HepG2 (cell line): ENCODE results near the gene YEATS4. TPM values are rescaled to one million over a fixed set of nuclear protein-coding genes. Genes with fewer than 3 reads are reported as not detected.

ENCODE experiments used
- AGO1 ChIP-seq: fragments of 200-400 bp; formaldehyde crosslinking; IDR thresholded peaks from 2 replicates; pipeline ENCODE4 v1.6.1; 2017; ENCODE audit warnings: mild to moderate bottlenecking, low read depth, low read length, moderate library complexity; ENCODE audit not compliant: poor library complexity, severe bottlenecking
- CREB1 ChIP-seq, 2 experiments: fragments of 450-650 bp in 1 of 2; IDR thresholded peaks; 2 replicates each; pipeline ENCODE4 v1.6.1; 2016 to 2017; ENCODE audit warnings: control low read depth in 1 of 2, mild to moderate bottlenecking in 1 of 2, missing compliant biosample characterization in 1 of 2, missing genetic modification characterization in 1 of 2
- MXD3 ChIP-seq: IDR thresholded peaks from 2 replicates; pipeline ENCODE4 v1.6.1; 2016; ENCODE audit warnings: mild to moderate bottlenecking, missing biosample characterization, missing genetic modification reagents
- MZF1 ChIP-seq: sonication (generic); formaldehyde crosslinking; IDR thresholded peaks from 2 replicates; pipeline ENCODE4 v1.8.1; 2023; ENCODE audit warnings: mild to moderate bottlenecking, missing genetic modification reagents, borderline replicate concordance
- NFRKB ChIP-seq: fragments of 450-650 bp; IDR thresholded peaks from 2 replicates; pipeline ENCODE4 v1.6.1; 2017
- TRAFD1 ChIP-seq: sonication (generic); formaldehyde crosslinking; IDR thresholded peaks from 2 replicates; pipeline ENCODE4 v1.5.1; 2020; ENCODE audit warnings: missing genetic modification reagents, mild to moderate bottlenecking, borderline replicate concordance
- ZBTB34 ChIP-seq: sonication (generic); formaldehyde crosslinking; IDR thresholded peaks from 2 replicates; pipeline ENCODE4 v1.8.0; 2022; ENCODE audit warnings: mild to moderate bottlenecking, missing genetic modification reagents
- ZBTB49 ChIP-seq: sonication (generic); formaldehyde crosslinking; IDR thresholded peaks from 2 replicates; pipeline ENCODE4 v1.4.0; 2020; ENCODE audit warnings: missing genetic modification reagents, borderline replicate concordance
- ZNF503 ChIP-seq: sonication (generic); formaldehyde crosslinking; IDR thresholded peaks from 2 replicates; pipeline ENCODE4 v1.4.0; 2020; ENCODE audit warnings: missing genetic modification reagents
- ZNF552 ChIP-seq: sonication (generic); formaldehyde crosslinking; IDR thresholded peaks from 2 replicates; pipeline ENCODE4 v1.9.0; 2022; ENCODE audit warnings: missing genetic modification reagents, mild to moderate bottlenecking, borderline replicate concordance
- ZNF619 ChIP-seq: sonication (generic); formaldehyde crosslinking; IDR thresholded peaks from 2 replicates; pipeline ENCODE4 v1.4.0; 2020; ENCODE audit warnings: mild to moderate bottlenecking, missing genetic modification reagents
- ZNF687 ChIP-seq: sonication (generic); formaldehyde crosslinking; IDR thresholded peaks from 2 replicates; pipeline ENCODE4 v1.5.1; 2020; ENCODE audit warnings: mild to moderate bottlenecking, missing genetic modification reagents, moderate library complexity
- ZSCAN20 ChIP-seq: sonication (generic); formaldehyde crosslinking; IDR thresholded peaks from 2 replicates; pipeline ENCODE4 v1.4.0; 2020; ENCODE audit warnings: missing genetic modification reagents, mild to moderate bottlenecking, borderline replicate concordance
- ZSCAN9 ChIP-seq: IDR thresholded peaks from 2 replicates; pipeline ENCODE4 v1.6.1; 2016; ENCODE audit warnings: borderline replicate concordance
- polyA plus RNA-seq, 8 experiments: library from polyadenylated mRNA; depleted of rRNA in 3 of 8; stranded (reverse) in 7 of 8; unstranded in 1 of 8; fragments of >200 nt; fragmentation: Illumina TruSeq in 4 of 8; extraction: Trizol in 4 of 8; gene quantifications; 2 replicates each; pipeline versions ENCODE4 v1.2.1 to v1.2.3, GENCODE V29; 2011 to 2016; ENCODE audit warnings: low read depth in 4 of 8, missing spikeins in 1 of 8, mixed read lengths in 1 of 8; ENCODE audit not compliant: insufficient read depth in 1 of 8
- total RNA-seq, 5 experiments: library from RNA; depleted of rRNA; stranded (reverse); fragments of >200 nt; fragmentation: Illumina TruSeq; extraction: Trizol; gene quantifications; 2 replicates each; pipeline ENCODE4 v1.2.3, GENCODE V29; 2016; ENCODE audit warnings: low read depth in 1 of 5

The YEATS4 gene
- total and polyA plus RNA-seq, 2 of the 13 experiments (the other 11 are each of a cell fraction or from before 2014, with no cell fraction given), result 16.8 to 45.0 TPM

GRCh38 chr12:69359531-69360347, at the start of gene YEATS4 (continued):
- peak; percentile 99 for TF ChIP-seq ZNF687
- TF ChIP-seq ZBTB34 (CRISPR knock-in tag), result peak; percentile 56
- peak; percentile 76 for TF ChIP-seq ZSCAN9 (CRISPR knock-in tag)
- TF ChIP-seq CREB1 (IDR thresholded peaks at IDR 0.05), result peak; percentile 80
- peak; percentile 95 for TF ChIP-seq CREB1 (CRISPR knock-in tag; IDR thresholded peaks at IDR 0.05)
- no peak for TF ChIP-seq MZF1
- TF ChIP-seq ZNF503, result no peak
- TF ChIP-seq ZNF619, result no peak
- 0 out of 2 replicates have a peak, but pooled peaks have one; percentile 53 for TF ChIP-seq TRAFD1 (CRISPR knock-in tag)
- no peak for TF ChIP-seq ZNF552
- TF ChIP-seq ZBTB49 (CRISPR knock-in tag), result no peak
- TF ChIP-seq NFRKB, result no peak
- TF ChIP-seq ZSCAN20 (CRISPR knock-in tag), result peak; percentile 61; the same call in 1 of the 2 replicates
- peak; percentile 89 for TF ChIP-seq MXD3 (CRISPR knock-in tag)
- peak; percentile 56 for TF ChIP-seq AGO1
